Astrocyte of the cerebellum (primary cell): ENCODE data around the gene NFKB1.

Experiments
- DNase-seq: peaks from one replicate; pipeline ENCODE4 v3.0.0-alpha.2; 2011; ENCODE audit warnings: low read depth
- H3K4me3 ChIP-seq: 2 replicates; pipeline ENCODE4 v1.5.1; 2011; ENCODE audit warnings: mild to moderate bottlenecking, low read depth, low read length, moderate library complexity
- CTCF ChIP-seq: IDR thresholded peaks from 2 replicates; pipeline ENCODE4 v1.5.1; 2012; ENCODE audit warnings: low read length, low read depth, moderate library complexity, mild to moderate bottlenecking; ENCODE audit errors: missing control alignments
- in situ Hi-C: cut with HindIII; loops from 2 replicates; pipeline ENCODE4 v1.10.0; 2017; ENCODE audit warnings: low sequenced_read_pairs

Gene NFKB1

GRCh38 chr4:102657206-102657605 is 156.0 kb downstream of the NFKB1 start:
- H3K4me3 ChIP-seq: no peak overlapping the region
- TF ChIP-seq CTCF: no peak
- no peak for DNase-seq
- in situ Hi-C loops: no loop called here

- in situ Hi-C loops: no loop called here
- no peak for TF ChIP-seq CTCF
- H3K4me3 ChIP-seq: no peak overlapping the region
- no peak for DNase-seq
Observed at GRCh38 chr4:102663073-102663472, 161.9 kb downstream of the NFKB1 start.

- no peak overlapping the region for H3K4me3 ChIP-seq
- no peak for DNase-seq
- TF ChIP-seq CTCF: no peak
- in situ Hi-C loops: no loop called here
Observed at GRCh38 chr4:102665527-102665926, 164.4 kb downstream of the NFKB1 start.
